Natural killer cell (primary cell): Measurements from ENCODE around the gene SLC35C1. TPM values are rescaled to one million over a fixed set of nuclear protein-coding genes. Genes with fewer than 3 reads are reported as not detected.
A peak's percentile ranks its signal among the peaks of the same experiment; 100 is the strongest.

Source experiments
- ATAC-seq, 3 donors: fragments of 150-1000 bp in 2 of 3; fragments of 200-7000 bp in 1 of 3; cut with Tn5 transposase; 1 replicate in 1 of 3; 2 replicates in 2 of 3; pipeline ENCODE4 v1.10.0; 2021; ENCODE audit warnings: mild to moderate bottlenecking in 2 of 3, moderate library complexity in 2 of 3
- DNase-seq, 2 donors: peaks; one replicate each; pipeline versions ENCODE4 v3.0.0 to v3.0.0-alpha.2; 2013 to 2021; ENCODE audit warnings: mixed read lengths in 1 of 2
- H3K27ac ChIP-seq: one replicate; pipeline ENCODE4 v1.5.1; 2013; ENCODE audit warnings: mild to moderate bottlenecking, low read length
- H3K27me3 ChIP-seq: one replicate; pipeline ENCODE4 v1.6.1; 2013; ENCODE audit warnings: low read length; ENCODE audit not compliant: control insufficient read depth, insufficient read depth
- H3K36me3 ChIP-seq: one replicate; pipeline ENCODE4 v1.6.1; 2013; ENCODE audit warnings: low read length; ENCODE audit not compliant: control insufficient read depth, insufficient read depth
- H3K4me1 ChIP-seq: one replicate; pipeline ENCODE4 v1.6.1; 2013; ENCODE audit warnings: low read length; ENCODE audit not compliant: control insufficient read depth, insufficient read depth
- H3K4me3 ChIP-seq: one replicate; pipeline ENCODE4 v1.5.1; 2013; ENCODE audit warnings: low read length
- H3K9me3 ChIP-seq: one replicate; pipeline ENCODE4 v1.6.1; 2013; ENCODE audit warnings: low read length; ENCODE audit not compliant: control insufficient read depth, insufficient read depth
- H3K27ac Mint-ChIP-seq, 2 donors: one replicate each; pipeline ENCODE4 v1.8.0; 2022; ENCODE audit warnings: mild to moderate bottlenecking in 2 of 2, mixed read lengths in 2 of 2, moderate library complexity in 1 of 2
- H3K27me3 Mint-ChIP-seq, 2 donors: one replicate each; pipeline ENCODE4 v1.8.0; 2022; ENCODE audit warnings: low read depth in 2 of 2, mixed read lengths in 2 of 2
- H3K36me3 Mint-ChIP-seq: one replicate; pipeline ENCODE4 v1.8.0; 2022; ENCODE audit warnings: mixed read lengths
- H3K4me1 Mint-ChIP-seq, 2 donors: one replicate each; pipeline ENCODE4 v1.8.0; 2022; ENCODE audit warnings: mixed read lengths in 2 of 2
- H3K4me3 Mint-ChIP-seq: one replicate; pipeline ENCODE4 v1.8.0; 2022; ENCODE audit warnings: mild to moderate bottlenecking, moderate library complexity, mixed read lengths
- H3K9me3 Mint-ChIP-seq, 2 donors: one replicate each; pipeline ENCODE4 v1.8.0; 2022; ENCODE audit warnings: mixed read lengths in 2 of 2
- WGBS: methylation state at CpG from one replicate; pipeline ENCODE4 v1.1.7; 2013; ENCODE audit warnings: missing lambda C conversion rate; ENCODE audit not compliant: insufficient coverage; 5-methylcytosine and 5-hydroxymethylcytosine counted together
- intact Hi-C: fragments of 100-400 bp; cut with micrococcal nuclease; formaldehyde crosslinking; loops from one replicate; pipeline ENCODE4 v1.14.2; 2022
- total RNA-seq, 4 donors: library from RNA; stranded (reverse); fragments of 120-200 nt in 1 of 4; gene quantifications; one replicate each; pipeline versions ENCODE4 v1.2.3 to v1.2.4, GENCODE V29; 2013 to 2022
- TF ChIP-seq, protein P1 (sequence below): fragments of 200-600 bp; IDR thresholded peaks from one replicate; pipeline ENCODE4 v1.8.0; 2022; ENCODE audit warnings: antibody characterized with exemption

Gene SLC35C1
- total RNA-seq, 3 donors from 2014 or later (not counting 1 experiment from before 2014, with no cell fraction given) = 7.1 to 11.9 (median 9.5) TPM

DNA sequence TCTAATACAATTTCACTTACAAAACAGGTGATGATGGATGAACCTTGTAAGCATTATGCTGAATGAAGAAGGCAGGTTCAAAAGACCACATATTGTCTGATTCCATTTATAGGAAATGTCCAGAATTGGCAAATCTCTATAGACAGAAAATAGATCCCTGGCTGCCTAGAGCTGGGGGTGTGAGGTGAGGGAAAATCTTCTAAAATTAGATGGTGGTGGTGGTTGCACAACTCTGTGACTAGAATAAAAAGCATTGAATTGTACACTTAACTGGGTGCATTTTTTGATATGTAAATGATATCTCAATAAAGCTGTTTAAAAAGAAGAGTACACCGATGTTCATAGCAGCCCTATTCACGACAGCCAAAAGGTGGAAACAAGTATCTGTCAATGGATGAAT, 25.6 kb downstream of the SLC35C1 start:
- H3K36me3 Mint-ChIP-seq = no peaks in the 10 kb centered on the region

DNA sequence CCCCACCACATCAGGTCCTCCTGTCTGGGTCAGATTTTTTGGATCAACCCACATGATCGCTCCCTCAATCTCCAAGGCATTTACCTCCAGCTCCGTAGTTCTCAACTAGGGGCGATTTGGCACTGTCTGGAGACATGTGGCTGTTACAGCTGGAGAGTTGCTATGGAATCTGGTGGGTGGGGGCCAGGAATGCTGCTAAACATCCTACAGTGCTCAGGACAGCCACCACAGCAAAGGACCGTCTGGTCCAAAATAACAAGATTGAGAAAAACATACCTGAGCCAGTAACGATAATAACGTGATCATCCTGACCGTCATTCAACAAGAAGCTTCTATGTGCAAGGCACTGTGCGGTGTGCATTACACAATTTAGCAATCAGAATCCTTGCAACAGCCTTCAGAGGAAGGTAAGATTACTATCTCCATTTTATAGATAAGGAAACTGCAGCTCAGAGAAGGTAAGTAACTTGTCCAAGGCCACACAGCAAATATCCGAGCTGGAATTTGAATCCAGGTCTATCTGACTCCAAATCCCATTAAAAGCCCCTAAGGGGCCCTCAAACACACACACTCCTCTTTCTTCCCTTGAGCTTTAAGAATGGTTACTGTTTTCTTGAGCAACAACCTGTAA, 28.0 kb downstream of the SLC35C1 start:
- Histone ChIP-seq H3K27me3 (no peaks in the 10 kb centered on the region), H3K9me3 (no peaks in the 10 kb centered on the region), H3K27ac (no peak overlapping the region), H3K4me1 (peaks cover 6% of the 10 kb centered on the region), H3K36me3 (no peaks in the 10 kb centered on the region), H3K4me3 (no peak overlapping the region)
- H3K4me3 Mint-ChIP-seq = no peak overlapping the region
- no peaks in the 10 kb centered on the region for H3K9me3 Mint-ChIP-seq
- peaks cover 5 to 12% of the 10 kb centered on the region in 2 donors for H3K27me3 Mint-ChIP-seq
- no peak overlapping the region for H3K27ac Mint-ChIP-seq
- H3K36me3 Mint-ChIP-seq = no peaks in the 10 kb centered on the region
- intact Hi-C loops = no loop called here
- no peak for ATAC-seq
- WGBS = 94% methylated on average over 9 of the region's 9 CpGs
- H3K4me1 Mint-ChIP-seq = peaks cover 11% of the 10 kb centered on the region in 2 donors
- TF ChIP-seq, protein P1, sequence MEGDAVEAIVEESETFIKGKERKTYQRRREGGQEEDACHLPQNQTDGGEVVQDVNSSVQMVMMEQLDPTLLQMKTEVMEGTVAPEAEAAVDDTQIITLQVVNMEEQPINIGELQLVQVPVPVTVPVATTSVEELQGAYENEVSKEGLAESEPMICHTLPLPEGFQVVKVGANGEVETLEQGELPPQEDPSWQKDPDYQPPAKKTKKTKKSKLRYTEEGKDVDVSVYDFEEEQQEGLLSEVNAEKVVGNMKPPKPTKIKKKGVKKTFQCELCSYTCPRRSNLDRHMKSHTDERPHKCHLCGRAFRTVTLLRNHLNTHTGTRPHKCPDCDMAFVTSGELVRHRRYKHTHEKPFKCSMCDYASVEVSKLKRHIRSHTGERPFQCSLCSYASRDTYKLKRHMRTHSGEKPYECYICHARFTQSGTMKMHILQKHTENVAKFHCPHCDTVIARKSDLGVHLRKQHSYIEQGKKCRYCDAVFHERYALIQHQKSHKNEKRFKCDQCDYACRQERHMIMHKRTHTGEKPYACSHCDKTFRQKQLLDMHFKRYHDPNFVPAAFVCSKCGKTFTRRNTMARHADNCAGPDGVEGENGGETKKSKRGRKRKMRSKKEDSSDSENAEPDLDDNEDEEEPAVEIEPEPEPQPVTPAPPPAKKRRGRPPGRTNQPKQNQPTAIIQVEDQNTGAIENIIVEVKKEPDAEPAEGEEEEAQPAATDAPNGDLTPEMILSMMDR = no peak
- no peak for DNase-seq

More for the DNA sequence above, 25.6 kb downstream of the SLC35C1 start:
- Mint-ChIP-seq H3K4me1 (peaks cover 11% of the 10 kb centered on the region in 2 donors), H3K9me3 (no peaks in the 10 kb centered on the region), H3K27ac (no peak overlapping the region), H3K4me3 (no peak overlapping the region), H3K27me3 (peaks cover 9 to 16% of the 10 kb centered on the region in 2 donors)
- DNase-seq (no peak), ATAC-seq (no peak)
- no peaks in the 10 kb centered on the region for H3K9me3 ChIP-seq
- H3K27ac ChIP-seq = no peak overlapping the region
- TF ChIP-seq, protein P1 = no peak
- H3K4me3 ChIP-seq = no peak overlapping the region
- WGBS = 95% methylated on average over 2 of the region's 2 CpGs
- intact Hi-C loops = no loop called here
- H3K27me3 ChIP-seq = no peaks in the 10 kb centered on the region
- H3K36me3 ChIP-seq = no peaks in the 10 kb centered on the region
- peaks cover 6% of the 10 kb centered on the region for H3K4me1 ChIP-seq

DNA sequence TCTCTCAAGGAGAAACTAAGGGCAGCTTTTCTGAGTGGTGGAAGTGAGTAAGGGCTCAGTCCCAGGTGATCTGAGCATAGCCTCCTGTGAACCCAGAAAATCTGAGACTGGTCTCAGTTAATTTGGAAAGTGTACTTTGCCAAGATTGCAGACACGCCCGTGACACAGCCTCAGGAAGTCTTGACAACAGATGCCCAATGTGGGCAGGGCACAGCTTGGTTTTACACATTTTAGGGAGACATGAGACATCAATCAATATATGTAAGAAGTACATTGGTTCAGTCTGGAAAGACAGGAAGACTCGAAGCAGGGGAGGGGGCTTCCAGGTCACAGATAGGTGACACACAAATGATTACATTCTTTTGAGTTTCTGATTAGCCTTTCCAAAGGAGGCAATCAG, 28.8 kb downstream of the SLC35C1 start:
- Mint-ChIP-seq H3K4me3 (no peak overlapping the region), H3K4me1 (peaks cover 11% of the 10 kb centered on the region in 2 donors), H3K27me3 (peaks cover 5 to 8% of the 10 kb centered on the region in 2 donors), H3K36me3 (no peaks in the 10 kb centered on the region), H3K9me3 (no peaks in the 10 kb centered on the region), H3K27ac (peak overlapping the region in 1 of 2 donors; percentile 31)
- 63% methylated on average over 3 of the region's 3 CpGs for WGBS
- no peak for ATAC-seq
- no peak for DNase-seq
- TF ChIP-seq, protein P1 = no peak
- Histone ChIP-seq H3K9me3 (no peaks in the 10 kb centered on the region), H3K27me3 (no peaks in the 10 kb centered on the region), H3K4me1 (peaks cover 6% of the 10 kb centered on the region), H3K36me3 (no peaks in the 10 kb centered on the region), H3K27ac (no peak overlapping the region), H3K4me3 (no peak overlapping the region)
- intact Hi-C loops = no loop called here

DNA sequence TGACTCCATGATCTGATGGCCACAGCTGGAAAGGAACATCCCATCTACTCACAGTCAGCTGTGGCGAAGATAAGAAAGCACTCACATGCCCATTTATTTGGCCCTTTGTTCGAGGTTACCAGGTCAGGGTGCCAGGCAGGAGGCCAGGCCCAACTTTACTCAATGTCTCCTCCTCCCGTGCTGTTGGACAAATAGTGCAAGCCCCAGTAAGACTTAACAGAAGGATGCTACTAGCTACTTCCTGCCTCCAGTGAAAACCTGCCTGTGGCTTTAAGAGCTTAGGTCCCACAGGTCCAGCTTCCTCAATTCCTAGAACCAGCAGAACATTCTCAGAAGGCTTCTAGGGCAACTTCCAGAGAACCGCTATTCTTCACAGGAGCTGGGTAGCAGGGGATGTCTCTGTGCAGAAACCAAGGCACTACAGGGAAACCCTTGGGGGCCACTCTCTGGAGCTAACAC, 29.4 kb downstream of the SLC35C1 start:
- WGBS = 28% methylated on average over 4 of the region's 4 CpGs
- no peaks in the 10 kb centered on the region for H3K9me3 ChIP-seq
- Mint-ChIP-seq H3K4me1 (peaks cover 11% of the 10 kb centered on the region in 2 donors), H3K36me3 (no peaks in the 10 kb centered on the region), H3K4me3 (no peak overlapping the region), H3K27me3 (peaks cover 5 to 8% of the 10 kb centered on the region in 2 donors), H3K27ac (peak overlapping the region in 1 of 2 donors; percentile 31), H3K9me3 (no peaks in the 10 kb centered on the region)
- ATAC-seq (peak in 1 of 3 donors; percentile 39), DNase-seq (peak in 1 of 2 donors; percentile 20)
- peaks cover 6% of the 10 kb centered on the region for H3K4me1 ChIP-seq
- TF ChIP-seq, protein P1 = no peak
- no peak overlapping the region for H3K27ac ChIP-seq
- intact Hi-C loops = no loop called here
- no peaks in the 10 kb centered on the region for H3K36me3 ChIP-seq
- H3K27me3 ChIP-seq = no peaks in the 10 kb centered on the region
- H3K4me3 ChIP-seq = no peak overlapping the region
